HEK293T (cell line): ENCODE results near the gene GAPDH.
A peak's percentile ranks its signal among the peaks of the same experiment; 100 is the strongest.

Experiments used
- CTCF ChIA-PET: fragments of 350-600 bp; formaldehyde crosslinking; extraction: SDS; loops from one replicate; lab custom pipeline; 2021; ENCODE audit warnings: antibody characterized with exemption, inconsistent platforms; lab: Yijun Ruan, JAX
- POLR2A ChIA-PET: fragments of 350-600 bp; formaldehyde crosslinking; extraction: SDS; loops from one replicate; lab custom pipeline; 2020; ENCODE audit warnings: antibody characterized with exemption, inconsistent platforms; lab: Yijun Ruan, JAX
- DNase-seq: peaks from one replicate; pipeline ENCODE4 v3.0.0; 2012; ENCODE audit warnings: mixed read lengths; ENCODE audit errors: extremely low spot score
- ARNT ChIP-seq: fragments of 450-650 bp; IDR thresholded peaks from 2 replicates; pipeline ENCODE4 v1.6.1; 2017; ENCODE audit warnings: mild to moderate bottlenecking
- BHLHE40 ChIP-seq: fragments of 450-650 bp; IDR thresholded peaks from 2 replicates; pipeline ENCODE4 v1.6.1; 2016; ENCODE audit warnings: mild to moderate bottlenecking, moderate library complexity, borderline replicate concordance
- CTBP1 ChIP-seq: fragments of 450-650 bp; IDR thresholded peaks from 2 replicates; pipeline ENCODE4 v1.6.1; 2016; ENCODE audit warnings: borderline replicate concordance
- ELF4 ChIP-seq: fragments of 450-650 bp; IDR thresholded peaks from 2 replicates; pipeline ENCODE4 v1.6.1; 2017; ENCODE audit warnings: antibody characterized with exemption
- FOXA1 ChIP-seq: fragments of 450-650 bp; IDR thresholded peaks from 2 replicates; pipeline ENCODE4 v1.6.1; 2016; ENCODE audit warnings: mild to moderate bottlenecking
- FOXK2 ChIP-seq: fragments of 450-650 bp; IDR thresholded peaks from 2 replicates; pipeline ENCODE4 v1.6.1; 2016; ENCODE audit warnings: mild to moderate bottlenecking
- FOXM1 ChIP-seq: fragments of 450-650 bp; IDR thresholded peaks from 2 replicates; pipeline ENCODE4 v1.6.1; 2017; ENCODE audit warnings: mild to moderate bottlenecking, borderline replicate concordance
- HDGF ChIP-seq: fragments of 450-650 bp; IDR thresholded peaks from 2 replicates; pipeline ENCODE4 v1.6.1; 2017; ENCODE audit warnings: antibody characterized with exemption, borderline replicate concordance
- L3MBTL2 ChIP-seq: fragments of 450-650 bp; conservative IDR thresholded peaks from 2 replicates; pipeline ENCODE4 v1.6.1; 2016; ENCODE audit warnings: mild to moderate bottlenecking
- LEF1 ChIP-seq: fragments of 450-650 bp; IDR thresholded peaks from 2 replicates; pipeline ENCODE4 v1.6.1; 2017; ENCODE audit warnings: mild to moderate bottlenecking, borderline replicate concordance
- NFRKB ChIP-seq: fragments of 450-650 bp; IDR thresholded peaks from 2 replicates; pipeline ENCODE4 v1.6.1; 2016; ENCODE audit warnings: mild to moderate bottlenecking, moderate library complexity
- PKNOX1 ChIP-seq: fragments of 450-650 bp; IDR thresholded peaks from 2 replicates; pipeline ENCODE4 v1.6.1; 2016
- SP1 ChIP-seq: fragments of 450-650 bp; IDR thresholded peaks from 2 replicates; pipeline ENCODE4 v1.6.1; 2017
- SUZ12 ChIP-seq: fragments of 450-650 bp; IDR thresholded peaks from 2 replicates; pipeline ENCODE4 v1.6.1; 2016; ENCODE audit warnings: mild to moderate bottlenecking
- TARDBP ChIP-seq: fragments of 450-650 bp; IDR thresholded peaks from 2 replicates; pipeline ENCODE4 v1.6.1; 2016
- ZNF384 ChIP-seq: fragments of 450-650 bp; IDR thresholded peaks from 2 replicates; pipeline ENCODE4 v1.6.1; 2016

GAPDH gene

GRCh38 chr12:6535960-6536847 is 1.9 kb downstream of the GAPDH start:
- CTCF ChIA-PET: interaction anchor here (0.7 to 1.5 kb wide), 2 partner anchors 17 to 21 kb away, joined by 3 to 6 read pairs; no protein-coding TSS in a partner anchor
- DNase-seq: no peak
- no peak for TF ChIP-seq LEF1
- TF ChIP-seq ARNT: no peak
- TF ChIP-seq FOXM1: no peak
- no peak for TF ChIP-seq ELF4
- TF ChIP-seq FOXA1: no peak
- TF ChIP-seq L3MBTL2: no peak
- no peak for TF ChIP-seq TARDBP
- no peak for TF ChIP-seq CTBP1
- no peak for TF ChIP-seq PKNOX1
- no peak for TF ChIP-seq SUZ12
- no peak for TF ChIP-seq HDGF
- no peak for TF ChIP-seq BHLHE40
- no peak for TF ChIP-seq NFRKB
- no peak for TF ChIP-seq FOXK2
- POLR2A ChIA-PET: interaction anchor here (0.7 to 3.0 kb wide), 10 partner anchors 10 to 200 kb away, joined by 3 to 77 read pairs (median 8); partner anchors contain the start of genes COPS7A, IFFO1, MRPL51 and NCAPD2

- DNase-seq: no peak
- POLR2A ChIA-PET: interaction anchor here (0.6 to 4.1 kb wide), 9 partner anchors 9 to 291 kb away, joined by 3 to 42 read pairs (median 4); partner anchors contain the start of genes MRPL51 and VAMP1
- TF ChIP-seq HDGF (no peak), ELF4 (no peak), LEF1 (no peak), ZNF384 (no peak), PKNOX1 (no peak), TARDBP (no peak), SP1 (no peak), L3MBTL2 (no peak)
- CTCF ChIA-PET: interaction anchor here (0.5 to 2.8 kb wide), 23 partner anchors 8 to 218 kb away, joined by 3 to 72 read pairs (median 4); partner anchors contain the start of gene VAMP1
These were observed 2.7 kb downstream of the GAPDH start for GRCh38 chr12:6536894-6537579.

GRCh38 chr12:6537580-6538419 is 3.5 kb downstream of the GAPDH start:
- ChIA-PET CTCF (interaction anchor here (0.5 to 2.8 kb wide), 24 partner anchors 9 to 219 kb away, joined by 3 to 72 read pairs (median 4); partner anchors contain the start of gene VAMP1), POLR2A (interaction anchor here (0.6 to 4.1 kb wide), 11 partner anchors 9 to 290 kb away, joined by 3 to 42 read pairs (median 3); partner anchors contain the start of genes MRPL51, NOP2 and VAMP1)
- TF ChIP-seq ELF4: peak; percentile 20; the same call in 1 of the 2 replicates
- peak; percentile 44 for DNase-seq

- peak; percentile 15 for DNase-seq
- TF ChIP-seq TARDBP: no peak
- TF ChIP-seq ELF4: no peak
- TF ChIP-seq BHLHE40: no peak
- no peak for TF ChIP-seq FOXM1
- no peak for TF ChIP-seq HDGF
- TF ChIP-seq SP1: no peak
- TF ChIP-seq FOXK2: no peak
- no peak; the same call in 1 of the 2 replicates for TF ChIP-seq L3MBTL2
- no peak for TF ChIP-seq PKNOX1
- TF ChIP-seq CTBP1: no peak
- no peak for TF ChIP-seq NFRKB
- TF ChIP-seq LEF1: no peak
- TF ChIP-seq ZNF384: no peak
- no peak for TF ChIP-seq ARNT
- TF ChIP-seq SUZ12: no peak
- TF ChIP-seq FOXA1: no peak
- CTCF ChIA-PET: interaction anchor here (0.6 to 2.8 kb wide), 7 partner anchors 13 to 329 kb away, joined by 3 to 72 read pairs (median 6); partner anchors contain the start of genes TPI1 and VAMP1
- POLR2A ChIA-PET: interaction anchor here (0.7 to 4.1 kb wide), 13 partner anchors 8 to 151 kb away, joined by 3 to 42 read pairs (median 3); partner anchors contain the start of genes MRPL51, NOP2 and VAMP1
These were observed 4.3 kb downstream of the GAPDH start for GRCh38 chr12:6538420-6539313.
